Right lung (tissue), 10 donors: ENCODE results near the gene TLDC2. TPM values are rescaled to one million over a fixed set of nuclear protein-coding genes. Genes with fewer than 3 reads are reported as not detected.
A peak's percentile ranks its signal among the peaks of the same experiment; 100 is the strongest.
"Not testable (repeated sequence)": the region's sequence is repeated elsewhere in the genome, so short reads cannot be mapped to it uniquely, and the experiment has no call there.

ENCODE experiments used
- DNase-seq, 2 donors: peaks; one replicate each; pipeline ENCODE4 v3.0.0-alpha.2; 2013
- long read RNA-seq, 8 donors: transcript quantifications; one replicate each; lab custom pipeline, GENCODE V29; 2026
- polyA plus RNA-seq, 5 donors: library from polyadenylated mRNA; unstranded; fragments of 120-200 nt; gene quantifications; one replicate each; pipeline versions ENCODE4 v1.2.1 to v1.2.3, GENCODE V29; 2013; ENCODE audit warnings: inconsistent platforms in 1 of 5, low replicate concordance in 1 of 5; ENCODE audit not compliant: insufficient read length in 5 of 5, insufficient read depth in 1 of 5

The TLDC2 gene
- polyA plus RNA-seq, result 1 to 10 TPM in 4 of 5 donors, under 1 TPM in 1; 0.43 to 1.8 (median 1.6) TPM
- long read RNA-seq, donor 1, partial matches to known transcripts, result 5 of 5 reads
- long read RNA-seq, donor 1, other reads (novel, unspliced or antisense), result 0 of 5 reads
- long read RNA-seq, donor 2, partial matches to known transcripts, result 59 of 59 reads
- long read RNA-seq, donor 2, other reads (novel, unspliced or antisense), result 0 of 59 reads
- long read RNA-seq, donor 3, result 0 reads
- long read RNA-seq, donor 4, partial matches to known transcripts, result 5 of 5 reads
- long read RNA-seq, donor 4, other reads (novel, unspliced or antisense), result 0 of 5 reads
- long read RNA-seq, donor 5, partial matches to known transcripts, result 10 of 10 reads
- long read RNA-seq, donor 5, other reads (novel, unspliced or antisense), result 0 of 10 reads
- long read RNA-seq, donor 6, result 0 reads
- long read RNA-seq, donor 7, partial matches to known transcripts, result 6 of 20 reads
- long read RNA-seq, donor 7, other reads (novel, unspliced or antisense), result 14 of 20 reads
- long read RNA-seq, donor 8, result 0 reads

- no peak for DNase-seq
These were observed at the start of gene TLDC2 for GRCh38 chr20:36875702-36876472. TLDC2 (plus strand) TSS chr20:36876138; CDS start chr20:36876175, 37 bp downstream.

GRCh38 chr20:36826554-36827244 lies 49.2 kb upstream of the TLDC2 start:
- no peak for DNase-seq

DNA sequence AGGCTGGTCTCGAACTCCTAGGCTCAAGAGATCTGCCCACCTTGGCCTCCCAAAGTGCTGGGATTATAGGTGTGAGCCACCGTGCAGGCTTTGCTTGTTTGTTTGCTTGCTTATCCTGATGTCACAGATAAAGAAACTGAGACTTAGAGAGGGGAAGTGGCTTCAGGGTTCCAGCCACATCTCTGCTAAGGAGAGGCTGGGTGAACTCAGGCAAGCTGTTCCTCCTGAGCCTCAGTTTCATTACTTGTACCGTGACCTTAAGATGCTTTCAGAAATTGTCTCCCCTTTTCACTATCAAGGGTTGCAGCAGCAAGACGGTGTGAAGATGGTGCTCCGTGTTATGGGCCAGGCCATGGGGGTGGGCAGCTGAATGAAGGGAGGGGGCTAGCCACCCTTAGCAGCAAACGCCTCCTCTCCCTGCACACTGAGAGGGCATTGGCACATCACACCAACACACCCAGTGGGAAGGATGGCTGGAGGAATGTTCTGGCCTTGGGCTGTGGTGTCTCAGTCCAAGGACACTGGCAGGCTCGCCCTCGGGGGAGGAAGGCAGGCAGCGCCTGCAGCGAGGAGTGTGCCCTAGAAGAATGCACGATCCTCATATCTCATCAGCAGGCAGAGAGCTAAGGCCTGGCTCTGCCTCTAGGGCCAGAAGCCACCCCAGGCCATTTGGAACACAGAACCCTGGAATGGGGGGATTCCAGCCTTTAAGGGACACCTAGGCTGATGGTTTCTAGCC lies 48.2 kb upstream of the TLDC2 start:
- DNase-seq, result no peak

- peak; percentile 87 to 91 for DNase-seq
These were observed 44.9 kb upstream of the TLDC2 start for GRCh38 chr20:36830791-36831691.

- no peak for DNase-seq
These were observed 43.1 kb upstream of the TLDC2 start for GRCh38 chr20:36832791-36833190.

GRCh38 chr20:36833275-36834020 lies 42.5 kb upstream of the TLDC2 start:
- DNase-seq, result peak; percentile 54 to 63

GRCh38 chr20:36835025-36835424 lies 40.9 kb upstream of the TLDC2 start:
- no peak for DNase-seq

DNA sequence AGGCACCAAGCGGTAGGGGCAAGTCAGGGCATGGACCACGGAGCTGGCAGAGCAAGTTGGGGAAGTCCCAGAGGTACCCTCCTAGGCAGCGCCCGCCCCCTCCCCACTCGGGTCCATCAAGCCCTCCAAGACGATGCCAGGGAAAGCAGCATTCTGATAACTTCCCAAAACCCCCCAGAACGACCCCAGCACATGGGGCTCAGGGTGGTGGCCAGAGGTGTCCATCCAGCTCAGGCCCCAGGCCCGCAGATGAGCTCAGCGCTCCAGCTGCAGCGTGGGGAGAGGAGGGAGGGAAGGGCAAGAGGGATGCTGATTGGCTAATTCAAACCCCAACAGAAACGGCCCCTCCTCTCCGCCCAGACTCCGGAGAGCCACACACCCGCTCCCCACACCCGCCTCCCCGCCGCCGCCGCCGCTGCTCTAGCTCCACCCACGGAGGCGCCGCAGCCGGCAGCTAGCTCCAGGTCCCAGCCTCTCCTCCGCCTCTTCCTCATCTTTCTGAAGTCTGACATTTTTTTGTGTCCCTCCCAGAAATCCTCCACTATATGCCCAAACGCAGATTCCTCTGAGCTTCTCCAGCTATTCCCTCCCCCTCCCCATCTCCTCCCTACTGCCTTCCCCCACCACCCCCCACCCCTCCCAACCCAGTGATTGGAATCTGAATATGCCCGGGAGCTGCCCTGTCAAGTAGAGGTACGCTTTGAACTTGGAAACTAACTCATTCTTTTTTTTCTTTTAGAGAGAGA lies 40.3 kb upstream of the TLDC2 start:
- peak; percentile 90 to 92 for DNase-seq

- no peak for DNase-seq
These were observed 39.2 kb upstream of the TLDC2 start for GRCh38 chr20:36836591-36837269.

DNA sequence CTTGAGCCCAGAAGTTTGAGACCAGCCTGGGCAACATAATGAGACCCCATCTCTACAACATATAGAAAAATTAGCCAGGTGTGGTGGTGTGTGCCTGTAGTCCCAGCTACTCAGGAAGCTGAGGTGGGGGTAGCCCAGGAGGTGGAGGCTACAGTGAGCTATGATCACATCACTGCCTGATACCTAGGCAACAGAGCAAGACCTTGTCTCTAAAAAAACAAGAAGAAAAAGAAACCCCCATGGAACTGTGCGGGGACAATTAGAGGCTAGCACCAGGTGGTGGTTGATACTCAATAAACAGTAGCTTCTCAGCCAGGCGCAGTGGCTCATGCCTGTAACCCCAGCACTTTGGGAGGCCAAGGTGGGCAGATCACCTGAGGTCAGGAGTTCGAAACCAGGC lies 37.6 kb upstream of the TLDC2 start:
- not testable (repeated sequence) for DNase-seq

GRCh38 chr20:36839150-36839549 lies 36.8 kb upstream of the TLDC2 start:
- no peak for DNase-seq

DNA sequence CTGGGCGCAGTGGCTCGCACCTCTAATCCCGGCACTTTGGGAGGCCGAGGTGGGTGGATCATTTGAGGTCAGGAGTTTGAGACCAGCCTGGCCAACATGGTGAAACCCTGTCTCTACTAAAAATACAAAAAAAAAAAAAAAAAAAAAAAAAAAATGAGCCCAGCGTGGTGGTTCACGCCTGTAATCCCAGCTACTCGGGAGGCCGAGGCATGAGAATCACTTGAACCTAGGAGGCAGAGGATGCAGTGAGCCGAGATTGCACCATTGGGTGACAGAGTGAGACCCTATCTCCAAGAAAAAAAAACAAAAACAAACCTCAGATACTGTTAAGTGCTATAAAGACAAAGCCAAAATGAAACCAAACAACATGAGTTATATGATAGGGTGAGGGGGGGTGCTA lies 34.9 kb upstream of the TLDC2 start:
- not testable (repeated sequence) for DNase-seq

GRCh38 chr20:36845288-36845971 lies 30.5 kb upstream of the TLDC2 start:
- DNase-seq, result no peak

DNA sequence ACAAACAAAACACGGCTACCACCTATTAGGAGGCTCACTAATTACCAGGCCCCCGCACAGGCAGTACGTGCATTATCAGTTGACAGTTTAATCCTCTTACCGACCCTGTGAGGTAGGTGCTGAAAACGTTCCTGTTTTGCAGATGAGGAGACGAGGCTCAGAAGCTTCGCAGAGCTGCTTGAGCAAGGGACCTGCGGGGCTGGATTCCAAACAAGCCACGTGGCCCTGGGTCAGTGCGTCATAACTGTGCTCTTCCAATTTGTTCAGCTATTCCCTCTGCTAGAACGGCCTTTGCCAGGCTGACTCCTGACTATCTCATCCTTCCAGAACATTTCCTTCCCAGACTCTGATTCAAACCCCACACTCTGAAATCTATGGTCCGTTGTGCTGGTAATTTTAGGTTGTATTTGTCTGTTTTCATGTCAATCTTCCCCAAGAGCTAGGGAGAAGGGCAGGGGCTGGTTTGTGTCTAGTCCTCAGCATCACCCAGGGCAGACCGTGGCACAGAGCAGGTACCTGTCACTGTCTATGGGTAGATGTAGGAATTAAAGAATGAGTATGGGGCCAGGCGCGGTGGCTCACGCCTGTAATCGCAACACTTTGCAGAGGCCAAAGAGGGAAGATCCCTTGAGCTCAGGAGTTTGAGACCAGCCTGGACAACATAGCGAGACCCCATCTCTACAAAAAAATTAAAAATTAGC lies 28.8 kb upstream of the TLDC2 start:
- DNase-seq, result no peak

- DNase-seq, result no peak
These were observed 28.3 kb upstream of the TLDC2 start for GRCh38 chr20:36847710-36848040.

GRCh38 chr20:36848078-36848660 lies 27.8 kb upstream of the TLDC2 start:
- DNase-seq, result no peak

DNA sequence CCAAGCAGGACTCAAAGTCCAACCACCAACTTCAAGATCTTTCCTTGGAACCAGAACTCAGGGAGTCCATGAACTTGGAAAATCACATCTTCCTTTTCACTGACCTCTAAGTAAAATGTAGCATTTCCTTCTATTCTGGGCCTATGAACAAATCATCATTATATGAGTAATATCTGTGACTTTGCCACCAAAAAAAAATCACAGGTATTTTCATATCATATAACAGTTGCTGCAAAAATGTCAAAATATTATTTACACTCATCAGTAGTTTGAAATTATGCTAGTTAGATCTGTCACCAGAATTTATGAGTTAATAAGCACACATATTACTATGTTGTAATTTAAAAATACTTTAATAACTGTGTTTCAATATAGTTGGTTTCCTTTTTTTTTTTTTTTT lies 27.3 kb upstream of the TLDC2 start:
- DNase-seq, result no peak
